CD4-positive, alpha-beta T cell (primary cell): ENCODE data around the gene ASXL2. TPM values are rescaled to one million over a fixed set of nuclear protein-coding genes. Genes with fewer than 3 reads are reported as not detected.
A peak's percentile ranks its signal among the peaks of the same experiment; 100 is the strongest.

ENCODE experiments used
- ATAC-seq: fragments of 200-7000 bp; cut with Tn5 transposase; one replicate; pipeline ENCODE4 v1.10.0; 2022; ENCODE audit warnings: mild to moderate bottlenecking; ENCODE audit not compliant: poor library complexity
- CTCF ChIA-PET: fragments of 350-600 bp; sonication (Branson Sonifier 250); formaldehyde crosslinking; loops from one replicate; lab custom pipeline; 2021; ENCODE audit warnings: antibody characterized with exemption, inconsistent platforms; lab: Charles Lee
- POLR2A ChIA-PET: fragments of 350-600 bp; sonication (Branson Sonifier 250); formaldehyde crosslinking; loops from one replicate; lab custom pipeline; 2021; ENCODE audit warnings: antibody characterized with exemption, inconsistent platforms; lab: Charles Lee
- DNase-seq, 14 experiments: peaks; one replicate each; pipeline ENCODE4 v3.0.0-alpha.2; 2013 to 2020; ENCODE audit warnings: mixed read lengths in 2 of 14
- H3K27ac ChIP-seq, 2 donors: one replicate each; pipeline versions ENCODE4 v1.5.1 to v1.7.0; 2013; ENCODE audit warnings: low read length in 2 of 2, low read depth in 1 of 2, mild to moderate bottlenecking in 1 of 2
- H3K27me3 ChIP-seq, 2 experiments: 1 replicate in 1 of 2; 2 replicates in 1 of 2; pipeline versions ENCODE4 v1.6.1 to v1.7.0; 2013; ENCODE audit warnings: low read length in 2 of 2, control low read depth in 1 of 2, mild to moderate bottlenecking in 1 of 2, moderate library complexity in 1 of 2; ENCODE audit not compliant: insufficient read depth in 2 of 2, control insufficient read depth in 1 of 2
- H3K36me3 ChIP-seq: one replicate; pipeline ENCODE4 v1.6.1; 2013; ENCODE audit warnings: low read length, control low read depth; ENCODE audit not compliant: insufficient read depth
- H3K4me1 ChIP-seq: one replicate; pipeline ENCODE4 v1.6.1; 2013; ENCODE audit warnings: low read length, control low read depth; ENCODE audit not compliant: insufficient read depth
- H3K4me3 ChIP-seq: one replicate; pipeline ENCODE4 v1.5.1; 2013; ENCODE audit warnings: mild to moderate bottlenecking, low read length, moderate library complexity
- H3K9me3 ChIP-seq, 2 experiments: 1 replicate in 1 of 2; 2 replicates in 1 of 2; pipeline versions ENCODE4 v1.6.1 to v1.7.0; 2013; ENCODE audit warnings: low read length in 2 of 2, mild to moderate bottlenecking in 2 of 2, control low read depth in 1 of 2, moderate library complexity in 1 of 2; ENCODE audit not compliant: control insufficient read depth in 1 of 2, insufficient read depth in 1 of 2
- H3K27ac Mint-ChIP-seq: one replicate; pipeline ENCODE4 v1.8.0; 2020; ENCODE audit warnings: mixed read lengths
- H3K27me3 Mint-ChIP-seq: one replicate; pipeline ENCODE4 v1.8.0; 2021; ENCODE audit warnings: mixed read lengths
- H3K36me3 Mint-ChIP-seq: one replicate; pipeline ENCODE4 v1.8.0; 2021; ENCODE audit warnings: low read depth, mixed read lengths
- H3K4me1 Mint-ChIP-seq: one replicate; pipeline ENCODE4 v1.8.0; 2021; ENCODE audit warnings: low read depth, mixed read lengths
- H3K4me3 Mint-ChIP-seq: one replicate; pipeline ENCODE4 v1.8.0; 2020; ENCODE audit warnings: mild to moderate bottlenecking, mixed read lengths
- H3K9me3 Mint-ChIP-seq: one replicate; pipeline ENCODE4 v1.8.0; 2020; ENCODE audit warnings: mixed read lengths
- intact Hi-C, 2 experiments: fragments of 100-400 bp; cut with DNase I in 1 of 2; cut with micrococcal nuclease in 1 of 2; formaldehyde crosslinking; loops; one replicate each; pipeline versions ENCODE4 v1.15.1 to v1.9.0; 2023 to 2025; cut with DNase I, micrococcal nuclease
- total RNA-seq, 174 experiments: library from RNA in 2 of 174; stranded (reverse) in 2 of 174; gene quantifications; one replicate each; pipeline ENCODE4 v1.2.3 and lab custom pipeline; 2021 to 2026
- TF ChIP-seq, protein P1 (sequence below): fragments of 200-600 bp; IDR thresholded peaks from one replicate; pipeline ENCODE4 v1.8.0; 2022; ENCODE audit warnings: antibody characterized with exemption, mild to moderate bottlenecking

Gene ASXL2
- total RNA-seq, 2 experiments from 2014 or later, result 15.1 to 17.2 TPM

GRCh38 chr2:25757906-25758305 is 120.4 kb downstream of the ASXL2 start:
- POLR2A ChIA-PET, result interaction anchor here (0.6 to 1.1 kb wide), 3 partner anchors 37 to 66 kb away, joined by 3 to 5 read pairs (median 4); no protein-coding TSS in a partner anchor
- TF ChIP-seq, protein P1, sequence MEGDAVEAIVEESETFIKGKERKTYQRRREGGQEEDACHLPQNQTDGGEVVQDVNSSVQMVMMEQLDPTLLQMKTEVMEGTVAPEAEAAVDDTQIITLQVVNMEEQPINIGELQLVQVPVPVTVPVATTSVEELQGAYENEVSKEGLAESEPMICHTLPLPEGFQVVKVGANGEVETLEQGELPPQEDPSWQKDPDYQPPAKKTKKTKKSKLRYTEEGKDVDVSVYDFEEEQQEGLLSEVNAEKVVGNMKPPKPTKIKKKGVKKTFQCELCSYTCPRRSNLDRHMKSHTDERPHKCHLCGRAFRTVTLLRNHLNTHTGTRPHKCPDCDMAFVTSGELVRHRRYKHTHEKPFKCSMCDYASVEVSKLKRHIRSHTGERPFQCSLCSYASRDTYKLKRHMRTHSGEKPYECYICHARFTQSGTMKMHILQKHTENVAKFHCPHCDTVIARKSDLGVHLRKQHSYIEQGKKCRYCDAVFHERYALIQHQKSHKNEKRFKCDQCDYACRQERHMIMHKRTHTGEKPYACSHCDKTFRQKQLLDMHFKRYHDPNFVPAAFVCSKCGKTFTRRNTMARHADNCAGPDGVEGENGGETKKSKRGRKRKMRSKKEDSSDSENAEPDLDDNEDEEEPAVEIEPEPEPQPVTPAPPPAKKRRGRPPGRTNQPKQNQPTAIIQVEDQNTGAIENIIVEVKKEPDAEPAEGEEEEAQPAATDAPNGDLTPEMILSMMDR, result no peak
- no peaks in the 10 kb centered on the region for H3K9me3 ChIP-seq
- intact Hi-C loops, result no loop called here
- ATAC-seq (no peak), DNase-seq (no peak)
- no peaks in the 10 kb centered on the region for H3K9me3 Mint-ChIP-seq
- no peaks in the 10 kb centered on the region for H3K4me1 Mint-ChIP-seq
- H3K27ac Mint-ChIP-seq, result no peak overlapping the region
- H3K27ac ChIP-seq, result no peak overlapping the region
- peaks cover 66% of the 10 kb centered on the region for H3K36me3 ChIP-seq
- no peaks in the 10 kb centered on the region for H3K27me3 ChIP-seq
- no peaks in the 10 kb centered on the region for H3K4me1 ChIP-seq
- peaks cover 92% of the 10 kb centered on the region for H3K36me3 Mint-ChIP-seq
- no peak overlapping the region for H3K4me3 Mint-ChIP-seq
- CTCF ChIA-PET, result interaction anchor here (0.7 kb wide), 1 partner anchor 93 kb away, joined by 3 read pairs; no protein-coding TSS in a partner anchor
- no peaks in the 10 kb centered on the region for H3K27me3 Mint-ChIP-seq
- no peak overlapping the region for H3K4me3 ChIP-seq

GRCh38 chr2:25756536-25756935 is 121.8 kb downstream of the ASXL2 start:
- intact Hi-C loops, result no loop called here
- Mint-ChIP-seq H3K27ac (no peak overlapping the region), H3K27me3 (no peaks in the 10 kb centered on the region), H3K4me1 (no peaks in the 10 kb centered on the region), H3K9me3 (no peaks in the 10 kb centered on the region), H3K4me3 (no peak overlapping the region), H3K36me3 (peaks cover 96% of the 10 kb centered on the region)
- ATAC-seq, result no peak
- TF ChIP-seq, protein P1, result no peak
- H3K9me3 ChIP-seq, result no peaks in the 10 kb centered on the region
- no peaks in the 10 kb centered on the region for H3K4me1 ChIP-seq
- H3K36me3 ChIP-seq, result peaks cover 74% of the 10 kb centered on the region
- H3K27ac ChIP-seq, result no peak overlapping the region
- H3K27me3 ChIP-seq, result no peaks in the 10 kb centered on the region
- H3K4me3 ChIP-seq, result no peak overlapping the region
- peak in 1 of 14 experiments; percentile 11 for DNase-seq
- ChIA-PET POLR2A (no interaction called here), CTCF (no interaction called here)

GRCh38 chr2:25749676-25750075 is 128.6 kb downstream of the ASXL2 start:
- intact Hi-C loops, result no loop called here
- POLR2A ChIA-PET, result no interaction called here
- H3K36me3 ChIP-seq, result peaks cover 76% of the 10 kb centered on the region

More at GRCh38 chr2:25749676-25750075, 128.6 kb downstream of the ASXL2 start:
- CTCF ChIA-PET, result no interaction called here
- peaks cover 5% of the 10 kb centered on the region for H3K4me1 Mint-ChIP-seq
- H3K27me3 Mint-ChIP-seq, result no peaks in the 10 kb centered on the region
- no peak overlapping the region for H3K4me3 Mint-ChIP-seq
- Histone ChIP-seq H3K9me3 (no peaks in the 10 kb centered on the region), H3K27ac (no peak overlapping the region), H3K4me3 (no peak overlapping the region), H3K27me3 (no peaks in the 10 kb centered on the region), H3K4me1 (no peaks in the 10 kb centered on the region)
- H3K36me3 Mint-ChIP-seq, result peaks cover 92% of the 10 kb centered on the region
- no peak for DNase-seq
- TF ChIP-seq, protein P1, result no peak
- no peak for ATAC-seq
- no peaks in the 10 kb centered on the region for H3K9me3 Mint-ChIP-seq
- no peak overlapping the region for H3K27ac Mint-ChIP-seq
